HG02938 (cell line): ENCODE measurements around the gene HLF.

Experiments used
- ATAC-seq: cut with Tn5 transposase; IDR thresholded peaks from one replicate; pipeline ENCODE4 v1.9.1; 2021; ENCODE audit warnings: mild to moderate bottlenecking, moderate library complexity; ENCODE audit not compliant: unreplicated experiment

The HLF gene

DNA sequence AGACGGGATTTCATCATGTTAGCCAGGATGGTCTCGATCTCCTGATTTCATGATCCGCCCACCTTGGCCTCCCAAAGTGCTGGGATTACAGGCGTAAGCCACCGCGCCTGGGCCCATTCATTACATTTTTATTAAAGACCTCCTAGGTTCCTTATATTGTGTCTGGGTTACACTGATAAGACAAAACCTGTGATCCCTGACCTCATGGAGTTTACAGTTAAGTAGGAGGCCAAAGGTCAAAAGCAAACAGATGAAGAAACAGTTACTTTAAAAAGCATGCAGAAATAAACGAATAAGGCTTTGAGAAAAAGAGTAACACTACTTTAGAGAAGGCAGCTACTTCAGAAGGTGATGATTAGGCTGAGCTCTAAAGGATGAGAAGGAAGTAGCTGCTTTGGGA lies 14.9 kb upstream of the HLF start:
- ATAC-seq, result no peak

DNA sequence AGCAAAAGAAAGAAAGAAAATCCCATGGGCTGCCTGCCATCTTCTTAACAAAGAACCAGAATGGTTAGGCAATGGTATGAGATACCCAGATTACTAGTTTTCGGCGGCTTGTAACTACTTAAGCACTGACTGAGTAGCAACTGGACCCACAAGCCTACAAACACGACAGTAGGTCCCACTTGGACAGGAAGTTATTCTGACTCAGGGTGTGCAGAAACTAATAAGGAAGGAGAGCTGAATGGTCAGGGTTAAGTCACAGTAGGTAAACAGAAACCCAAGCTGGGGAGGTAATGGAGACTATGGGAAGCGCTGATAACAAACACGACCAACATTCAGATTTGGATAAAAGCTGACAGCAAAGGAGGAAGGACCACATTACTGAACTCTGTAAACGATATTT lies 10.4 kb upstream of the HLF start:
- ATAC-seq, result no peak

DNA sequence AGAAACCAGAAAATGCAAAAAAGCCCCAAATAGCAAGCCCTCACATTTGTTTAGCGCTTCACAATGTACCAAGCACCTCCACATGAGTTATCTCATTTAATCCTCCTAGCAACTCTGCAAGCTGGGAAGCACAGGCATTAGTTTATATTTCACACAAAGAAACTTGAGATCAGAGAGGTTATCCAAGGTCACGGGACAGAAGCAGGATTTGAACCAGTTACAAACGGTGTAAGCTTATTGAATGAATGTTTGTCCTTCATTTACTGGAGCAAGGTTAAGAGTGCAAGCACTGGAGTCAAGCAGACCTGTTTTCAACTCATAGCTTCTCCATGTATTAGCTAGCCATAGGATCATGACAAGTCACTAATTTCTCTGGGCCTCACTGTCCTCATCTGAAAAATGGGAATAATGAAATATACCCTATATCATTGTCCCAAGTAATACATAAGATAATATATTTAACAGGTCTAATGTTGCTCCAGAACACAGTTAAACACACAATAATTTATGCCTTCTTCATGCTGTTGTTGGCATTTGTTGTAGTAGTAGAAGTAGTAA lies 6.1 kb upstream of the HLF start:
- no peak for ATAC-seq

DNA sequence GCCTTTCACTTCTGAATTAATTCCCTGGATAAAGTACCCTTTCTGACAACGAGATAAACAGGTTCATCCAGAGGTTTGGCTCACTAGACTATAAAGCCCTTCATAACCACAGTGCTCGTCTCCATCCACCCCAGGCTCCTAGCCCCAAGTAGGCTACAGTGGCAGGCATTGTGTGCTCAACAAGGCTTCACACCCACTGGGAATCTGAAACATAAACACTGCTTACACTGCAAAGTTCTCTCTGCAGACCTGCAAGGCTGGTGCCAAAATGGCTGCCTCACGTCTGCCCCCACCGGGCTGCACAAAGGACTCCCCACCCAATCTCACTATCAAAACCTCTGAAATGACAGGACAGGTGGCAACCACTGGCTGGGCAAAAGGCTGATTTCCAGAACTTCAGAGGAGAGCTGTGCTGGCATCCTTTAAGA lies 5.1 kb upstream of the HLF start:
- no peak for ATAC-seq

- ATAC-seq, result no peak
Observed at GRCh38 chr17:55261311-55261710, 3.4 kb upstream of the HLF start.

GRCh38 chr17:55263569-55264277 lies 1.0 kb upstream of the HLF start:
- no peak for ATAC-seq

- no peak for ATAC-seq
Observed at GRCh38 chr17:55264278-55264644, 499 bp upstream of the HLF start.

GRCh38 chr17:55265311-55266021 lies 706 bp downstream of the HLF start:
- ATAC-seq, result no peak

DNA sequence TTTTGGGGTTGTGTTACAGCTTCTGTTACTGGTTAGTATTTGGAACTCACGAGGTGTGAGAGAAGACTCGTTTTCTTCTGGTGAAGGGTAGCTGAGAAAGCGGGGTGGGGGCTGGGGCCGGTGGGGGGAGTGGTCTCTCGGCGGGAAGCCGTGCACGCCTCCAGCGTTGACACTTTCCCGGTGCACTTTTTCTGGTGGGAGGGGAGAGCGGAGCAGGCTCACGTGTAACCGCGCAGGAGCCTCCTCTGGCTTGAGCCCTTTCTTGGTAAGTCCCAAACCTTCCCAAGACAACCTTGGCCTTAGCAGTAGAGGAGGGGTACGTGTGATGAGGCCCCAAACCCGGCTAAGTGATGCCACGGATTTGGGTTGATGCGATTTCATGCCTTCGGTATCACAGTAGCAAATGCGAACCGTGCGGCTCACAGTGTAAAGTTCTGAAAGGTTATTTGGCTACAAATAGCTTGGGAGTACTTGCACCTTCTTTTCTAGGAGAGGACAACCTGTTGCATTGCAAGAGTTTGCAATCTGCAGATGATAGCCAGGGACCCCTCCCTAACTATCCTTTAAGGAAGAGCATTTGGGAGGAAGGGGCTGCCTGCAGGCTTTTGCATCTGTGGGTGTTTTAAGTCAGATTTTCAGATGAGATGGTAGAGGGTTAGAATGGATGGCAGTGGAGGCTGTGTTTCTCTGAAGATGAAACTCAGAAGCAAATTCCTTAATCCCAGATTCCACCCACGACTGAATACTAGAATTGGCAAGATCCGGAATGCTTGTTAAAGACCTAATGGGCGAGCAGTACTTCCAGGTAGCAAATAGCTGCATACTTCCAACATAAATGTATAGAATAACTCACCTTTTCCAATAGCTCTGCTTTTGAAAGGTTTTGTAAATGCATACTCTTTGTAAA lies 1.5 kb downstream of the HLF start:
- no peak for ATAC-seq

DNA sequence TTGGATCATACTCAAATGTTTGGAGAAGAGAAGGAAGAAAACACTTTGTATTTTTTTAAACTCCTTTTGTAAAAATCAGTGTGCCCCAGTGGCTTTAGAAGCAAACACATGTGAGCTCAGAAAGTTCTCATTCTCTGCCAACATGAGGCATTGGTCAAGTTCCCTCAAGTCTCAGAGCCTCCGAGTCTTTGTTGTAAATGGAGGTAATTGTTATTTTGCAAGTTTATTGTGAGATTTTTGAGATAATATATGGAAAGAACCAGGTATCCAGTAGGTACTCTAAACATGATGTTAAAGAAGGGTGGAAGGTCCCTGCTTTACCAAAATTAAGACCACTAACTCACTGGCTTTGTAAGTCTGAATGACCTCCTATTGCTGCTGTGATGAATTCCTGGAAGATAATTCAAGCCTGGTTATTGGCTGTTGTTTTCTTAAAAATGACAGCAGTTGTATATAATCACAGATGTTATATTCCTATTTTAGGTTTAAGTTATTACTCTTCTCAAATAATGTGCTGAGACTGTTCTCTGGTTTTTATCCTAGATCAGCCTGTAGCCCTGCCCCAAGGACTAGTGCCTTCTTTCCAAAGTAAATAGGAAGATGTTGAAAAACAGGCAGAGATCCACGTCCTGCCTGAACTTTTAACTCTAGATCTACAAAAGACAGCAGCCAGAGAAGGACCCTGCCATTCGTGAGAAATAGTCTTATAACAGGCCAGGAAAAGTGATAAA lies 2.4 kb downstream of the HLF start:
- no peak for ATAC-seq

DNA sequence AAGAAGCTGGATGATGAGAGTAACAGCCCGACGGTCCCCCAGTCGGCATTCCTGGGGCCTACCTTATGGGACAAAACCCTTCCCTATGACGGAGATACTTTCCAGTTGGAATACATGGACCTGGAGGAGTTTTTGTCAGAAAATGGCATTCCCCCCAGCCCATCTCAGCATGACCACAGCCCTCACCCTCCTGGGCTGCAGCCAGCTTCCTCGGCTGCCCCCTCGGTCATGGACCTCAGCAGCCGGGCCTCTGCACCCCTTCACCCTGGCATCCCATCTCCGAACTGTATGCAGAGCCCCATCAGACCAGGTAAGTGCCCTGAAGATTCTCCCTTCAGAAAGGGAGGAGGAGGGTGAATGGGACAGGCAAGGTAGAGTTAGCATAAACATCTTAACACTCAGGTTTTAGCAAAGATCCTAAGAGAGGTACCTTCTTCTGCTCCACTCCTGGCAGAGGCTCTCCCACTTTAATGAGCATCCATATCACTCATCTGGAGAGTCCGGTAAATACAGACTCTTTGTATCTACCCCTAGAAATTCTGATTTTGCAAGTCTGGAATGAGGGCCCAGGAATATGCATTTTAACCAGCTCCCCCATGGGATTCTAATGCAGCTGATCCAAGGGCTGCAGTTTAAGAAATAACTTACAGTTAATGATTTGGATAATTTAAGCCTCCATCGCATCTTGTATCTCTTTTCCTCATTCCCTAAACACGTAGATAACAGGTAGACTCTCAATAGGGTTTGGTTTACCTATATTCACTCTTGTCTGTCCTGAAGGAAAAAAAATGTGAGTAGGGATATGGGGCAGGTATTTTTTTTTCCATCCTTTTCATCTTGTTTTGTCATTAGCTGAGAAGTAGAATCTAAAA lies 3.3 kb downstream of the HLF start:
- no peak for ATAC-seq

GRCh38 chr17:55268649-55269480 lies 4.1 kb downstream of the HLF start:
- ATAC-seq, result no peak

- no peak for ATAC-seq
Observed at GRCh38 chr17:55269894-55270293, 5.1 kb downstream of the HLF start.

DNA sequence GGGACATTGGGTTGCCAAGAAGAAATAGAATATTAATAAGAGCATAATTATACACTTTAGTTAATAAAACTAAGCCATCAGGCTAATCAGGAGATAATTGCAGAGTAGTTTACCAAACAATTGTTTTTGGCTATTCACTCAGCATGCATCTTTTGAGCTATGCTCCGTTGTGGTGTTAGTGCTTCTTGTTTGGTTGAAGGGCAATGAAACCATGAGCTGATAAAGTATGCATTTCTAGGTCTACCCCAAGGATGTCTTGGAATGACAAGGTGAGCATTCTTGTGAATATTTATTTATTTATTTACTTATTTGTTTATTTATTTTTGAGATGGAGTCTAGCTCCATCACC lies 6.4 kb downstream of the HLF start:
- ATAC-seq, result no peak

- ATAC-seq, result no peak
Observed at GRCh38 chr17:55271958-55272710, 7.4 kb downstream of the HLF start.

DNA sequence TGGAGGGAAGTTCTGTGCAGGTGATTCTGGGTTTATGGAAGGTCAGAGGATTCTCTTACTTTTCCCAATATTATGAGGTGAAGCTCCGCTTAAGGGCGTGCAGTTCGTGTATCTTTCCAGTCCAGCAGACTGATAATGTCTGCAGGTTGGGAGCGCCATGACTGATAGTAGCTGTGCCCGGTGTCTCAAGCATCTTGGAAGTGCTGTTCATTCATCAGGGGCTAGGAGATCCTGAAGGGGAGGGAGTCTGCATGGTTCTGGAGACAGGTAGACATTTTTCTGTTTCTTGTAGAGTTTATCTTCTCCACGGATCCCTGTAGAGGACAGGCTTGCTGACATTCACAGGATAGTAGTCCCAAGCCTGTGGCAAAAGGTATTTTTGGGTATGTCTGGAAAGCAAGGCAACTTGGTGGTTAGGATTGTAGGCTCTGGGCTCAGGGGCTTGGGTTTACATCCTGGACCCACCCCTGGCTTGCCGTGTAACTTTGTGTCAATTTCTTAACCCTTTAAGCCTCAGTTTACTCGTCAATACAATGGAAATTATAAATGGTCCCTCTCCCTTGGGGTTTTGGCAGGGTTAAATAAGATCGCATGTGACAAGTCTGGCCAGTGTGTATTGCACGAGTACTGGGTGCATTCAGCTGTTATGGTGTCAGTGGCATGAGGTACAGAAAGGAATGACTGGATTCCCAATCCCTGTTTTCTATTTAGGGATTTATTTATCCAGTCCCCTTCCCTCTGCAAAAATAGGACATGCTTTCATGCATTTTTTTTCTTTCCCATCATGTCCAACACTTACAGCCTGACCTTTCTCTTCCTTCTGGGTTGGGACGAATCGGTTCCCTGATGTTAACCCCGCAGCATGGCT lies 8.2 kb downstream of the HLF start:
- ATAC-seq, result no peak
